ENCODE results near the gene BBX. TPM values are rescaled to one million over a fixed set of nuclear protein-coding genes. Genes with fewer than 3 reads are reported as not detected.

BBX gene
- total RNA-seq, 1 experiment from 2014 or later, result 73.2 TPM

DNA sequence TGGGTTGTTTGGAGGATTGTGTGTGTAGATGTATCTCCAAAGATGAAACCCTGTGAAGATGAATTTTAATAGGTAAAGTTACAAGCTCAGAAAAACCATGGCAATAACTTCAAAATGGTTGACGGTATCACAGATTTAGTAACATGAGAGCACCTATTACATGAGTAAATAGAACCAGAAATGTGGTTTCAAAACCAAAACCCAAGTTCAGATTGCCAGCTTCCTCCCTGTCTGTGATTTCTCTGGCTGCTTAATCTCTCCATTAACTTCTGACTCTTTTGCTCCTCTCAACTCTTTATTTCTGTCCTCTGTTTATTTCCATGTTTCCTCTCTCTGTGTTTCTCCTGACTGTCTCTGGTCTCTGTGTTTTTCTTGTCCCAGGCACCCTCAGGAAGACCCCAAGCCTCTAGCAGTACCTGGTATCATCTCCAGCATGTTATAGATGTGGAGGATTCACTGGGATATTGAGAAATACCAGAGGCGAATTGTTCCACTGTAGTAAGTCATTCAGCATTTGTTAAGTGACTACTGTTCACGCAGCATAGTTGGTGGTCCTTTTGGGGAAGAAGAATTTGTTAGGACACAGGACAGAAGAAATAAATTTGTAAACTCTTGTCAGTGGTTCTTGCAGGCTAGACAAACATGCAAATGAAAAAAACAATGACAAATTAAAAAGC, 138.8 kb downstream of the BBX start:
- TF ChIP-seq, protein P1, sequence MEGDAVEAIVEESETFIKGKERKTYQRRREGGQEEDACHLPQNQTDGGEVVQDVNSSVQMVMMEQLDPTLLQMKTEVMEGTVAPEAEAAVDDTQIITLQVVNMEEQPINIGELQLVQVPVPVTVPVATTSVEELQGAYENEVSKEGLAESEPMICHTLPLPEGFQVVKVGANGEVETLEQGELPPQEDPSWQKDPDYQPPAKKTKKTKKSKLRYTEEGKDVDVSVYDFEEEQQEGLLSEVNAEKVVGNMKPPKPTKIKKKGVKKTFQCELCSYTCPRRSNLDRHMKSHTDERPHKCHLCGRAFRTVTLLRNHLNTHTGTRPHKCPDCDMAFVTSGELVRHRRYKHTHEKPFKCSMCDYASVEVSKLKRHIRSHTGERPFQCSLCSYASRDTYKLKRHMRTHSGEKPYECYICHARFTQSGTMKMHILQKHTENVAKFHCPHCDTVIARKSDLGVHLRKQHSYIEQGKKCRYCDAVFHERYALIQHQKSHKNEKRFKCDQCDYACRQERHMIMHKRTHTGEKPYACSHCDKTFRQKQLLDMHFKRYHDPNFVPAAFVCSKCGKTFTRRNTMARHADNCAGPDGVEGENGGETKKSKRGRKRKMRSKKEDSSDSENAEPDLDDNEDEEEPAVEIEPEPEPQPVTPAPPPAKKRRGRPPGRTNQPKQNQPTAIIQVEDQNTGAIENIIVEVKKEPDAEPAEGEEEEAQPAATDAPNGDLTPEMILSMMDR (IDR thresholded peaks at IDR 0.05; ENCODE audit: unreplicated experiment), result no peak
- no TSS peak for BruUV-seq (replicated peaks)
- intact Hi-C loops (cut with micrococcal nuclease), result loop anchor here (2.0 to 10.0 kb wide), 2 partner anchors 87 to 425 kb away; no protein-coding TSS in a partner anchor
- Mint-ChIP-seq H3K4me3 (ENCODE audit: unreplicated experiment) (peak overlapping the region; percentile 15), H3K4me1 (ENCODE audit: insufficient read depth, unreplicated experiment) (peaks cover 29% of the 10 kb centered on the region), H3K36me3 (ENCODE audit: insufficient read depth, unreplicated experiment) (no peaks in the 10 kb centered on the region), H3K9me3 (ENCODE audit: unreplicated experiment) (no peaks in the 10 kb centered on the region), H3K27ac (ENCODE audit: low read depth, unreplicated experiment) (peak overlapping the region; percentile 25), H3K27me3 (ENCODE audit: insufficient read depth, unreplicated experiment) (no peaks in the 10 kb centered on the region)
- peak; percentile 32 for DNase-seq (ENCODE audit: unreplicated experiment)
- POLR2A ChIA-PET, result interaction anchor here (0.7 to 2.0 kb wide), 11 partner anchors 9 to 425 kb away, joined by 3 to 8 read pairs (median 4); no protein-coding TSS in a partner anchor
- CTCF ChIA-PET, result interaction anchor here (0.6 to 10.2 kb wide), 23 partner anchors 9 to 1193 kb away, joined by 3 to 119 read pairs (median 4); no protein-coding TSS in a partner anchor

DNA sequence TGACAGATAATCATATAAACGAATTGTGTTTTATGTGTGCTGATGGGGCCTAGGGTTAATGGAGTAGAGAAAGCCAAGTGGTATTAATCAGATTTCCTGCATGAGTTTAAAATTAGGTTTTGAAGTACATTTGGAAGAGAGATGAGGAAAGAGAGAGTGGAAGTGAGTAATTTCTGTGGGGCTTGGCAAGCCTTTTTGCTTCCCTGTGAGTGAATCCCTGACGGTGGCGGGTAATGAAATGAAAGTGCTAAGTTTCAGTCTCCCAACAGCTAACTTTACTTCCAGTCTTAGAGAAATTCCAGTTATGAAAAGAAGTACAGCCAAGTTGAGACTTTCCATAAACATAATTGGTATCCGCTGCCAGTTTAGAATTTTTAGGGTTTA, 139.4 kb downstream of the BBX start:
- ChIA-PET POLR2A (interaction anchor here (0.7 to 1.8 kb wide), 10 partner anchors 8 to 426 kb away, joined by 3 to 8 read pairs (median 4); no protein-coding TSS in a partner anchor), CTCF (interaction anchor here (0.5 to 10.2 kb wide), 18 partner anchors 9 to 427 kb away, joined by 3 to 119 read pairs (median 5); no protein-coding TSS in a partner anchor)
- Mint-ChIP-seq H3K36me3 (ENCODE audit: insufficient read depth, unreplicated experiment) (no peaks in the 10 kb centered on the region), H3K4me1 (ENCODE audit: insufficient read depth, unreplicated experiment) (peaks cover 29% of the 10 kb centered on the region), H3K27ac (ENCODE audit: low read depth, unreplicated experiment) (peak overlapping the region; percentile 25), H3K4me3 (ENCODE audit: unreplicated experiment) (peak overlapping the region; percentile 15), H3K27me3 (ENCODE audit: insufficient read depth, unreplicated experiment) (no peaks in the 10 kb centered on the region), H3K9me3 (ENCODE audit: unreplicated experiment) (no peaks in the 10 kb centered on the region)
- intact Hi-C loops (cut with micrococcal nuclease), result loop anchor here (2.0 to 10.0 kb wide), 2 partner anchors 87 to 425 kb away; no protein-coding TSS in a partner anchor
- DNase-seq (ENCODE audit: unreplicated experiment), result peak; percentile 83
- TF ChIP-seq, protein P1 (IDR thresholded peaks at IDR 0.05; ENCODE audit: unreplicated experiment), result no peak
- no TSS peak for BruUV-seq (replicated peaks)

DNA sequence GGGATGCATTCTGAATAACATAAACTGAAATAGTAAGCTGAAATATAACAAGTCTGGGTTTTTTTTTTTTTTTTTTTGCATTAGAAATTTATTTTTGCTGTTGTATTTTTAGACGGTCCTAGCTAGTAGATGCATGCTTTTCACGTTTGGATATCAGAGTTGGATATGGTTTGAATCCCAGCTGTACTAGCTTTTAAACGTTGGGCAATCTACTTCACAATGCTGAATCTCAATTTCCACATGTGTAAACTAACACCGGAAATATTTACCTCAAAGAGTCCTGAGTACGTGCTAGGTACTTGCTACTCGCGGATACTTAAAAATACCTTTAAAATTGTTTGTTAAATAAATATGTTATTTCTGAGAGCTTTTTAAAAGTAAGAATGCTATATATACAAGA, 139.8 kb downstream of the BBX start:
- POLR2A ChIA-PET, result interaction anchor here (0.6 to 1.8 kb wide), 11 partner anchors 8 to 426 kb away, joined by 3 to 8 read pairs (median 3); no protein-coding TSS in a partner anchor
- CTCF ChIA-PET, result interaction anchor here (0.5 to 10.2 kb wide), 12 partner anchors 8 to 428 kb away, joined by 3 to 119 read pairs (median 4); no protein-coding TSS in a partner anchor
- Mint-ChIP-seq H3K27ac (ENCODE audit: low read depth, unreplicated experiment) (peak overlapping the region; percentile 25), H3K27me3 (ENCODE audit: insufficient read depth, unreplicated experiment) (no peaks in the 10 kb centered on the region), H3K36me3 (ENCODE audit: insufficient read depth, unreplicated experiment) (no peaks in the 10 kb centered on the region), H3K9me3 (ENCODE audit: unreplicated experiment) (no peaks in the 10 kb centered on the region), H3K4me3 (ENCODE audit: unreplicated experiment) (peak overlapping the region; percentile 15), H3K4me1 (ENCODE audit: insufficient read depth, unreplicated experiment) (peaks cover 26% of the 10 kb centered on the region)
- TF ChIP-seq, protein P1 (IDR thresholded peaks at IDR 0.05; ENCODE audit: unreplicated experiment), result no peak
- intact Hi-C loops (cut with micrococcal nuclease), result loop anchor here (2.0 to 10.0 kb wide), 2 partner anchors 88 to 426 kb away; no protein-coding TSS in a partner anchor
- peak; percentile 70 for DNase-seq (ENCODE audit: unreplicated experiment)
- BruUV-seq (replicated peaks), result no TSS peak

DNA sequence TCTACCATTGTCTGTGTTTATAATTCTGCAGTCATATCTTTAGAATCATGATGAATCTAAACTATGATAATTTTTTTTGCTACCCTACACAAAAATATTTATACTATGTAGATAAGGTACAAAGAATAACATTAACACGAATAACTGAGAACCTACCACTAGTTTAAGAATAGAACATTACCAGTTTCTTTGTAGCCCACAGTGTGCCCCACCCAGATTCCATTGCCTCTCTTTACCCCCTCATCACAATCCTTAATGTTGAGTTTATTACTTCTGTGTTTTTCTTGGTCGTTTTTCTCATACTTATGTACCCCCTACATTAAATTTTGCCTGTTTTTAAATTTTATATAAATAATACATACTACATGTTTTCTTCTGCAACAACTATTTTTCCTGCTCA, 140.5 kb downstream of the BBX start:
- POLR2A ChIA-PET, result interaction anchor here (0.6 to 1.5 kb wide), 4 partner anchors 21 to 159 kb away, joined by 3 to 5 read pairs (median 4); no protein-coding TSS in a partner anchor
- CTCF ChIA-PET, result interaction anchor here (0.6 to 10.2 kb wide), 6 partner anchors 15 to 89 kb away, joined by 3 to 119 read pairs (median 4); no protein-coding TSS in a partner anchor
- TF ChIP-seq, protein P1 (IDR thresholded peaks at IDR 0.05; ENCODE audit: unreplicated experiment), result no peak
- Mint-ChIP-seq H3K4me1 (ENCODE audit: insufficient read depth, unreplicated experiment) (peaks cover 23% of the 10 kb centered on the region), H3K4me3 (ENCODE audit: unreplicated experiment) (no peak overlapping the region), H3K27me3 (ENCODE audit: insufficient read depth, unreplicated experiment) (no peaks in the 10 kb centered on the region), H3K27ac (ENCODE audit: low read depth, unreplicated experiment) (no peak overlapping the region), H3K9me3 (ENCODE audit: unreplicated experiment) (no peaks in the 10 kb centered on the region), H3K36me3 (ENCODE audit: insufficient read depth, unreplicated experiment) (no peaks in the 10 kb centered on the region)
- BruUV-seq (replicated peaks), result no TSS peak
- intact Hi-C loops (cut with micrococcal nuclease), result loop anchor here (2.0 to 10.0 kb wide), 2 partner anchors 88 to 426 kb away; no protein-coding TSS in a partner anchor
- no peak for DNase-seq (ENCODE audit: unreplicated experiment)
